Measurements from ENCODE around the gene CASR.
A peak's percentile ranks its signal among the peaks of the same experiment; 100 is the strongest.

The CASR gene

DNA sequence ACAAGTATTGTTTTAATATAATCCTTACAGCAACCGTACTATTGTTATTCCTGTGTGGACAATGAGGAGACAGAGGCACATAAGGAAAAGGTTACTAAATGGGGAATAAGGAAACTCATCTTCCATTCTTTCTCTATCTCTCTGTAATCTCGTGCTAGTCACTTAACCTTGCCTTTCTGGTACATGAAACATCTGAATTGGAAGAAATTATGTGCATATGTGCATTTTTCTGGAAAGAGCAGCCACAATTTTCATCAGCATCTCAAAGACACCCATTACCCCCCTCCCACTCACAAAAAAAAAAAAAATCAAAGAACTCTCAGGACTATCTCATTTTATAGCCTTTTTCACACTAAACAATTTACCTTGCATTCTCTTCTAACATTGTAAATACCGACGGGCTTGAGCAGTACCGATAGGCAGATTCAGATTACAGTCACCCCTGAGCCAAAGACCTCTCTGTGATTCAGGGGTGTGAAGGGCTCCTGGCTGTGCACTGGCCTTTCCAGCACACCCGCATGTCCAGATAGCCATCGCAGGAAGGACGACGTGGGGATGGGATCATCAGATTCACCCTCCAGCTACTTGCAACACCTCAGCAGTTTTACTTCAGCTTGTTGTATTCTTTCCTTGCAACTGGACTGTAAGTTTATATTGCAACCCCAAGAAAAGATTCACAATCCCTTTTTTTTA lies 48.1 kb downstream of the CASR start:
- TF ChIP-seq, protein P1, sequence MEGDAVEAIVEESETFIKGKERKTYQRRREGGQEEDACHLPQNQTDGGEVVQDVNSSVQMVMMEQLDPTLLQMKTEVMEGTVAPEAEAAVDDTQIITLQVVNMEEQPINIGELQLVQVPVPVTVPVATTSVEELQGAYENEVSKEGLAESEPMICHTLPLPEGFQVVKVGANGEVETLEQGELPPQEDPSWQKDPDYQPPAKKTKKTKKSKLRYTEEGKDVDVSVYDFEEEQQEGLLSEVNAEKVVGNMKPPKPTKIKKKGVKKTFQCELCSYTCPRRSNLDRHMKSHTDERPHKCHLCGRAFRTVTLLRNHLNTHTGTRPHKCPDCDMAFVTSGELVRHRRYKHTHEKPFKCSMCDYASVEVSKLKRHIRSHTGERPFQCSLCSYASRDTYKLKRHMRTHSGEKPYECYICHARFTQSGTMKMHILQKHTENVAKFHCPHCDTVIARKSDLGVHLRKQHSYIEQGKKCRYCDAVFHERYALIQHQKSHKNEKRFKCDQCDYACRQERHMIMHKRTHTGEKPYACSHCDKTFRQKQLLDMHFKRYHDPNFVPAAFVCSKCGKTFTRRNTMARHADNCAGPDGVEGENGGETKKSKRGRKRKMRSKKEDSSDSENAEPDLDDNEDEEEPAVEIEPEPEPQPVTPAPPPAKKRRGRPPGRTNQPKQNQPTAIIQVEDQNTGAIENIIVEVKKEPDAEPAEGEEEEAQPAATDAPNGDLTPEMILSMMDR (IDR thresholded peaks at IDR 0.05; ENCODE audit: insufficient read depth, low read length, poor library complexity, severe bottlenecking): no peak
- no peak for DNase-seq (ENCODE audit: extremely low read depth, insufficient read length)

DNA sequence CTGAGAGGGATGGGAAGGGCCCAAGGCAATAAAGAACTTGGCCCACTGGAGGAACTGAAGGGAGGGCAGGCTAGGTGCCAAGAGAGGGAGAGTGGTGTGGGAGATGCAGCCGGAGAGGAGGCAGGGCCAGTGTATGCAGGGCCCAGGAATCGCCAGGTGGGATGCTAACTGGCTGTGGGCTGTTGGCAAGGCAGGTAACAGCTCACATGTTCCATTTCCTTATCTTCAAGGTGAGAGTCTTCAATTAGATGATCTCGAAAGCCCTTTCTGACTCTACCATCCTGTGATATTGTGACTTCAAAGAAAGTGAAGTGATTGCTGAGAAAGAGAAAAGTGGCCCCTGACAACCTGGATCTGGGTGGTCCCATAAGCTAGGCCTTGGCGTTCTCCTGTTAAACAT lies 49.0 kb downstream of the CASR start:
- no peak overlapping the region for H3K4me3 ChIP-seq (replicated peaks; ENCODE audit: low read depth, low read length)
- H3K27me3 ChIP-seq (replicated peaks; ENCODE audit: control insufficient read depth, insufficient read depth, low read length): no peaks in the 10 kb centered on the region
- no peak for DNase-seq (ENCODE audit: extremely low read depth, insufficient read length)
- TF ChIP-seq, protein P1 (IDR thresholded peaks at IDR 0.05; ENCODE audit: insufficient read depth, low read length, poor library complexity, severe bottlenecking): no peak
- no peaks in the 10 kb centered on the region for H3K36me3 ChIP-seq (ENCODE audit: control insufficient read depth, insufficient read depth, low read length)

More for the DNA sequence above, 48.1 kb downstream of the CASR start:
- no peaks in the 10 kb centered on the region for H3K36me3 ChIP-seq (ENCODE audit: control insufficient read depth, insufficient read depth, low read length)
- H3K27me3 ChIP-seq (replicated peaks; ENCODE audit: control insufficient read depth, insufficient read depth, low read length): no peaks in the 10 kb centered on the region
- H3K4me3 ChIP-seq (replicated peaks; ENCODE audit: low read depth, low read length): no peak overlapping the region

DNA sequence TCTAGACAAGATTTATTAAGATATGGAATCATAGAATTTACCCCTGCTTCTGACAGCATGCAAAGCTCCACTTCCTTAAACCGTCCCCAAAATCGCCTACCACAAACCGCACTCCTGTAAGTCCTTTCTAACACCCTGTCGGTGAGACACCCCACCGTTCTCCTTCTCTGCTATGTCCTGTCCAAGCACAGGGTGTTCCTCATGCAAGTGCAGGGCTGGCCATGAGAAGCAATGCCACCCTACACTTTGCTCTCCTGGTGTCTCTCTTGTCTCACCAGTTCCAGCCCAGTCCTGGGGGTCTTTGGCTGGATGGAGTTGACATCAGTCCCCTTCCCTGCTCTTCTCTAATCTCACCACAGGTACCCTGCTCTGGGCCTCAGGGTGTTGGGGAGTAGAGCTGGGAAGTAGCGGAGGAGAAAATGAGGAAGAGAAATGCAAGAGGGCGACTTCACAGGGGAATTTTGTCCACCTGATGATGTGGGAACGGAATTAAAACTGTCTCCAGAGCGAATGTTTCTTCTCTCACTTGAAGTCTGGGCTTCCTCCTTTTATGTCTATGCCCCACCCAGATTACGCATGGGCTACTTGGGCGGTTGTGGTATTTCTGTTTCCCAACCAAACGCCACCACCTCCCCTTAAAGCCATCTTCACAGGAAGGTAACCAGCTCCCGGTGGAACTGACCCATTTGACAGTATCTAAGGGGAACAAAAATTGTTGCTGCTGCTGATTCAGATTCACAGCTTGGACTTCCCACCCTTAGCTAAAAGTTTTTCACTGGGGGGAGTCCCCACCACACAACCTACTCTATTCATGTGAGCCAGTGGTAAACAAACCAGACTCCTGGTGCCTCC lies 49.9 kb downstream of the CASR start:
- TF ChIP-seq, protein P1 (IDR thresholded peaks at IDR 0.05; ENCODE audit: insufficient read depth, low read length, poor library complexity, severe bottlenecking): no peak
- Histone ChIP-seq H3K36me3 (ENCODE audit: control insufficient read depth, insufficient read depth, low read length) (no peaks in the 10 kb centered on the region), H3K27me3 (replicated peaks; ENCODE audit: control insufficient read depth, insufficient read depth, low read length) (no peaks in the 10 kb centered on the region), H3K4me3 (replicated peaks; ENCODE audit: low read depth, low read length) (peak overlapping the region; percentile 37)
- peak; percentile 47 for DNase-seq (ENCODE audit: extremely low read depth, insufficient read length)

DNA sequence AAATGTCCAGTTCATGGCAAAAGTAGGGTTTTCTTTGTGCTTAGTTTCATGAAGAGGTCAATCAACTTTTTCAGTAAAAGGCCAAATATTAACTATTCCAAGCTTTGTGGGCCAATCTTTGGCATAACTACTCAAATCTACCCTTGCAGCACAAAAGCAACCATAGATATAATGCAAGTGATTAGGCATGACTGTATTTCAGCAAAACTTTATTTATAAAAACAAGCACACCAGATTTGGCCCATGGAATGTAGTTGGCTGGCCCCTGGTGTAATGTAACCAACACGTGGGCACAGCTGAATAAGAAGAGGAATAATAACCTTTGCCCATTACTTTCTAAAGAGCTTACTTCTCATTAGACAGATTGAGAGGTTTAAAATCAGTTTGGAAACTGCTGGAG lies 50.6 kb downstream of the CASR start:
- Histone ChIP-seq H3K4me3 (replicated peaks; ENCODE audit: low read depth, low read length) (no peak overlapping the region), H3K27me3 (replicated peaks; ENCODE audit: control insufficient read depth, insufficient read depth, low read length) (no peaks in the 10 kb centered on the region), H3K36me3 (ENCODE audit: control insufficient read depth, insufficient read depth, low read length) (no peaks in the 10 kb centered on the region)
- TF ChIP-seq, protein P1 (IDR thresholded peaks at IDR 0.05; ENCODE audit: insufficient read depth, low read length, poor library complexity, severe bottlenecking): no peak
- DNase-seq (ENCODE audit: extremely low read depth, insufficient read length): no peak

DNA sequence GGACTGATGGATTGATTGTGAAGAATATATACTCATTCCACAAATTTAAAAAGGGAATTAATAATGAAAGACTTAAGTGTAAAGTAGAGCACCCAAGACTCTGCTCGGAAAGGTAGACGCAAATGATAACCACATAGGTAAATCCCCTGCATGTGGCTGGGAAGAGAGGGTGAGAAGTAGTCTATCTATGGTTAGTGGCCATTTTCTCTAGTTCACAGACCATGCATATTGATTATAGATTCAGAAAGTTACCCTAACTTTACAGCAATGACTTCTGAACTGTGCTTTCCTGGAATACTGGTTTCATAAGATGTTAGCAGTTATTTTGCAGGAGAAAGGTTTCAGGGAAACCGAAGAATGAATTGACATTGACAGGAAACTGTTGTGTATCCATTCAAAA lies 51.7 kb downstream of the CASR start:
- no peak for DNase-seq (ENCODE audit: extremely low read depth, insufficient read length)
- TF ChIP-seq, protein P1 (IDR thresholded peaks at IDR 0.05; ENCODE audit: insufficient read depth, low read length, poor library complexity, severe bottlenecking): no peak
- Histone ChIP-seq H3K4me3 (replicated peaks; ENCODE audit: low read depth, low read length) (no peak overlapping the region; the same call in 1 of the 2 replicates), H3K27me3 (replicated peaks; ENCODE audit: control insufficient read depth, insufficient read depth, low read length) (no peaks in the 10 kb centered on the region), H3K36me3 (ENCODE audit: control insufficient read depth, insufficient read depth, low read length) (no peaks in the 10 kb centered on the region)

Data from GM06990 (cell line).